GM21528 (cell line): ENCODE measurements around the gene ZNF587.
A peak's percentile ranks its signal among the peaks of the same experiment; 100 is the strongest.
"Not testable (repeated sequence)": the region's sequence is repeated elsewhere in the genome, so short reads cannot be mapped to it uniquely, and the experiment has no call there.

Source experiments
- ATAC-seq: cut with Tn5 transposase; IDR thresholded peaks from one replicate; pipeline ENCODE4 v1.9.1; 2021; ENCODE audit warnings: mild to moderate bottlenecking, moderate library complexity; ENCODE audit not compliant: unreplicated experiment, low FRiP score

Gene ZNF587

DNA sequence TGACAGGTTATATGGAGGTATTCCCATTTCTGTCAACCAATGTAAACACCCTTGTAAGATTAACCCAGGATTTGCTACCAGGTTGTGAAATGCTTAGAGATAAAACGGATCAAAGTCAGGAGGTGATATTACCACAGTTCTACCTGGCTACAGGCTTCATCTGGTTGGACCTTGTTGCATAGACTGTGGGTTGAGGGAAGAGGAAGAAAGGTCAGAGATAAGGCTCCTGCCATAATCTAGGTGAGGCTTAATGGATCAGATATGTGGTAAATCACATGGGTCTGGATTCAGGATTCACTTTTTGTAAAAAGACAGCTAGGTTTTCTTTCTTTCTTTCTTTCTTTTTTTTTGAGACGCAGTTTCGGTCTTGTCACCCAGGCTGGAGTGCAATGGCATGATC, 28.2 kb upstream of the ZNF587 start:
- not testable (repeated sequence) for ATAC-seq

DNA sequence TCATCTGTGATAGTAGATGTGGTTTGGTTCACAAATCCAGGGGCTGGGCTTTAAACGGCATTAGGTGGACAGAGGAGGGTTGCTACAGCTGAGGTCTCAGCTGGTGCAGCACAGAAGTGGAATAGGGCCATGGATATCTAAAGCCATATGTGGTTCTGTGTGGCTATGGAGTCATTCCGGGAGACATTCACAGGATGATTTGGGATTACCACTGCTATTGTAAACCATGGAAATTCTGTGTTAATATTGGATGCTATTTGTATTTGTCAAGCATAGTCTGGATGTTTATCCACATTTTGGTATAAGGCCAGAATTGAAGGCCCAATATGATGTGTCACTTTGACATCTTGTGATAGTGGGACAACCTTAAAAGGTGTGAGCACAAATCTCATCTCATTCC, 26.5 kb upstream of the ZNF587 start:
- not testable (repeated sequence) for ATAC-seq

DNA sequence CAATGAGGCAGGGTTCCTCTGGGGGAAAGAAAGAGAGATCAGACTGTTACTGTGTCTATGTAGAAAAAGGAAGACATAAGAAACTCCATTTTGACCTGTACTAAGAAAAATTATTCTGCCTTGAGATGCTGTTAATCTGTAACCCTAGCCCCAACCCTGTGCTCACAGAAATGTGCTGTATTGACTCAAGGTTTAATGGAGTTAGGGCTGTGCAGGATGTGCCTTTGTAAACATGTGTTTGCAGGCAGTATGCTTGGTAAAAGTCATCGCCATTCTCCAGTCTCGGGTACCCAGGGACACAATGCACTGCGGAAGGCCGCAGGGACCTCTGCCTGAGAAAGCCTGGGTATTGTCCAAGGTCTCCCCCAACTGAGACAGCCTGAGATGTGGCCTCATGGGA, 26.1 kb upstream of the ZNF587 start:
- not testable (repeated sequence) for ATAC-seq

DNA sequence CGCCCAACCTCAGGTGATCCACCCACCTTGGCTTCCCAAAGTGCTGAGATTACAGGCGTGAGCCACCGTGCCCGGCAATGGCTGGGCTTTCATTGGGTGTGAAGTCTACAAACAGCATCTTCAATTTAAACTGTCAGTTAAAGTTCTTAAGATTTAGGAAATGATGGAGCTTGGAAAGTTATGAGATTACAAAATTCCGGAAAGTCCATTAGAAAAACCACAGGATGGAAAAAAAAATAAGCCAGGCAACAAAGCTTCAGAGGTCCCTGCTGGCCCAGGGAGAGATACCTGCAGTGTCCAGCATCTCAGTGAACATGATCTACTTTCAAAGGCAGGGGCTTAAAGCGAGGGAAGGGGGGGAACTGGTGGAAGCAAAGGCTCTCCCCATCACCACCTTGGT, 24.1 kb upstream of the ZNF587 start:
- no peak for ATAC-seq

DNA sequence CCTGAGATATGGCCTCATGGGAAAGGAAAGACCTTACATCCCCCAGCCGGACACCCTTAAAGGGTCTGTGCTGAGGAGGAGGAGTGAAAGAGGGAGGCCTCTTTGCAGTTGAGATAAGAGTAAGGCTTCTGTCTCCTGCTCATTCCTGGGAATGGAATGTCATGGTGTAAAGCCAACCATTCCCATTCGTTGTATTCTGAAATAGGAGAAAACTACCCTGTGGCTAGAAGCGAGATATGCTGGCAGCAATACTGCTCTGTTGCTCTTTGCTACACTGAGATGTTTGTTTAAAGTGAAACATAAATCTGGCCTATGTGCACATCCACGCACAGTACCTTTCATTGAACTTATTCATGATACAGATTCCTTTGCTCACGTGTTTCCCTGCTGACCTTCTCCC, 20.3 kb upstream of the ZNF587 start:
- no peak for ATAC-seq

DNA sequence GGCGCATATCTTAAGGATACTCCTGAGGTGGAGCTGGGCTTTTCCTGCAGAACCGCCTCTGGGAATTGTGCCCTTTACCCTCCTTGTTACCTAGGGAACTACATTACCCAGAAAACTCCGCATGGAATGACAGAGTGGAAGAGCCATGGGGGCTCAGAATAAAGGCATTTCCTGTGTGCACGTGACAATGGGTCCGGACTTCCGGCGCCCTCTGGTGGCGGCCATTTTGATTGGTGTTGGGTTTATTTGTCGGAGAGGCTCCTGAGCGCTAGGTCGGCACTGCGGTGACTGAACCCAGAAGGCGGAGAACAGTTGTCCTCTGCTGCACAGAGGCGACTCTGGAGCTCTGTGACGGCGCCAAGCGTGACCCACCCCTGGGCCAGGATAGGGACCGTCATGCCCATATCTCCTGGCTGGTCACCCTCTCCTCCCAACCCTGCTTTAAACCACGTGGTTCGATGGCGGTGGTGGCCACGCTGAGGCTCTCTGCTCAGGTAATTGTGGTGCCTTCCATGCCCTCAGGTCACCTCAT, 19.5 kb upstream of the ZNF587 start, which contains the start of gene ZNF587B:
ZNF587B (plus strand) TSS at position 229 of the 532 bp plus-strand sequence; CDS start at position 459, 230 bp downstream.
- ATAC-seq: no peak

DNA sequence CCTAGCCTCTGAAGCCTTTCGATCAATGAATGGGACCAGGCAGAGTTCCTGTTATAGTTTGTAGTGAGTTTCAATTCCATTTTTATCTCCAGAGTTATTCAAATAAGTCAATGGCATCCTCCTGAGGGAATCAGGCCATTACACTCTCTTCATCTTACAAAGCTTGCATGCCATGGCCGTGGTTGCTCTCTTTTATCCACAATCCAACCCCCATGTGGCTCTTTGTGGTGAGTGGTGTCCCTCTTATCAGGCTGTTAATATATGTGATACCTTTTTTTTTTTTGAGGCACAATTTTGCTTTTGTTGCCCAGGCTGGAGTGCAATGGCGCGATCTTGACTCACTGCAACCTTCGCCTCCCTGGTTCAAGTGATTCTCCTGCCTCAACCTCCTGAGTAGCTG, 12.7 kb upstream of the ZNF587 start:
- not testable (repeated sequence) for ATAC-seq

DNA sequence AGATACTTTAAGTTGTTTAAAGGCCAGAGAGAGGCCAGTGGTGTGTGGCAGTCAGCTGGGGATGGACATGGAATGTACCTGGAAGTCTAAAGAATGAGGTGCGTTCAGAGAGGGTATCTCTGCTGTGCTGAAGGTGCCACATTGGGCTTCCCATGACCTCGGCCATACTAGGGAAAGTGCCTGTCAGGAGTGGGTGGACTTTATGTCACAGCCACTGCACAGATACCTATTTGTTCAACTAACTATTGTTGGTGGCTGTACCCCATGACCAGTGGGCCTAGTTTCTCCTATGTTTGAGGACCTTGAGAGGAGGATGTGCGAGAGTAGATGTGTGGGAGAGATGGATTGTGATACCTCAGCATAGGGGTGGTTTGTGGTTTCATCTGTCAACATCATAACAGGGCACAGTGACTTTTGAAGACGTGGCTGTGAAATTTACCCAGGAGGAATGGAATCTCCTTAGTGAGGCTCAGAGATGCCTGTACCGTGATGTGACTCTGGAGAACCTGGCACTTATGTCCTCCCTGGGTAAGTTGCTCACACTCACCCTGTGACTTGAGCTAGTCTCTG, 11.0 kb upstream of the ZNF587 start:
- not testable (repeated sequence) for ATAC-seq

DNA sequence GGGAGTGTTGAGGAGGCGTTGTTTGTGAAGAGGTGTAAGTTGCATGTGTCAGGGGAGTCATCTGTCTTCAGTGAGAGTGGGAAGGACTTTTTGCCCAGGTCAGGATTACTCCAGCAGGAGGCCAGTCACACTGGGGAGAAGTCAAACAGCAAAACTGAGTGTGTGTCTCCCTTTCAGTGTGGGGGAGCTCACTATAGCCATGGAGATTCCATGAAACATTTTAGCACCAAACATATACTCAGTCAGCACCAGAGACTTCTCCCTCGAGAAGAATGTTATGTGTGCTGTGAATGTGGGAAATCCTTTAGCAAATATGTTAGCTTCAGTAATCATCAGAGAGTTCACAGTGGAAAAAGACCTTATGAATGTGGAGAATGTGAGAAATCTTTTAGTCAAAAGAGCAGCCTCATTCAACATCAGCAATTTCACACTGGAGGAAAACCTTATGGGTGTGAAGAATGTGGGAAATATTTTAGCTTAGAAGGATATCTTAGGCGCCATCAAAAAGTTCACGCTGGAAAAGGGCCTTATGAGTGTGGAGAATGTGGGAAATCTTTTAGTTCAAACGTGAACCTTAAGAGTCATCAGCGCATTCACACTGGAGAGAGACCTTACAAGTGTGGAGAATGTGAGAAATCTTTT, 8.4 kb upstream of the ZNF587 start:
- no peak for ATAC-seq

DNA sequence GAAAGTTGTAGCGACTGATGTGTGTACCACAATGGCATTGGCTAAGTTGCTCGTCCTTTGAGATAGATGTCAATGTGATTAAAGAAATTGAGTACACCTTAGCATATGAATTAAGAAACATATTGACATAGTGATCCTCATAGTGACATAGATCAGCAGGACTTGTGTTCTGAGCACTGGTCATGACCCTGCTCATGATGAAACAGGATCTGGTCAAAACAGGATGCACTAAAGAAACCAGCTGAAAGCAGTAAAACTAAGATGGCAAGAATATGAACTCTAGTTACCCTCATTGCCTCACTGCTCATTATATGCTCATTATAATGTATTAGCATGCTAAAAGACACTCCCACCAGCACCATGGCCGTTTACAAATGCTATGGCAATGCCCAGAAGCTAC, 2.5 kb upstream of the ZNF587 start:
- not testable (repeated sequence) for ATAC-seq

DNA sequence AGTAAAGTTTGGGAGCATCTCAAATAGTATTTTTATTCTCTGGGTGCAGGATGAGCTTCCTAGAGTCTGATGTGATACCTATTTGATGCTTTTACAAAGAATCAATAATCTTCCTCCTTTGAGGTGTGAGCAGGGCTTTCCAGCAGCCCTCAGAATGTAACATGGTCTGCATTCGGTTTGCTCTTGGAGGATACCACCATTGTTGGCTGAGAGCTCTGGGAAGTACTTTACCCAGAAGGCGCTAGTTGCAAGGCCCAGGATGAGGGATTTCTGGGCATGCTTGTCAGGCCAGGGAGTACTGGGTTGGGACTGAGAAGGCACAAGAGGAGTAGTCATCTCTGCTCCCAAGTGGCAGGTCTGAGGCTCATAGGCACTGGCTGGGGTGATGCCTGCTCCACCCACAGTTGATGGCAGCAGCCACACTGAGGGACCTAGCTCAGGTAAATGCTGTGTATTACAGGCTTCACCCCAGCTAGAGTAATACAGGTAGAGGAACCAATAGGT, 445 bp upstream of the ZNF587 start:
- ATAC-seq: peak; percentile 44

DNA sequence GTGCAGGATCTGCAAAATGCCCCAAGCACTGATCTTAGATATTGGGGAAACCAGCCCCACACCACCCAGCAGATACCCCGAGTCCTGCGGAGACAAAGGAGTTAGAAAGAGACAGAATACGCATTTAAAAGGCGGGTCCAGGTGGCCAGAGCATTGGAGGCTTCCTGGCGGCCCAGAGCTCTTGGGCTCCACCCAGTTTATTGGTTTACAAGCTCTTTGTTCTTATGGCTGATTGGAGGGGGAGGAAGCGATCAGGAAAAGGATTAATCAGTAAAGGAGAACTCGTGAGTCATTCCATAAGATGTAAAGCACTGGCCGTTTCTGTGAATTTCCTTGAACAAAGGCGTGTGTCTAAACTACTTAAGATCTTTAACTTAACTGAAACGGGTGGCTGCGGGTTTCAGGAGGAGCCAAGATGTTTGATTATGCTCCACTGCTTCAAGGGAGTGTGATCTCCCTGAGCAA, 926 bp downstream of the ZNF587 start:
- ATAC-seq: no peak

DNA sequence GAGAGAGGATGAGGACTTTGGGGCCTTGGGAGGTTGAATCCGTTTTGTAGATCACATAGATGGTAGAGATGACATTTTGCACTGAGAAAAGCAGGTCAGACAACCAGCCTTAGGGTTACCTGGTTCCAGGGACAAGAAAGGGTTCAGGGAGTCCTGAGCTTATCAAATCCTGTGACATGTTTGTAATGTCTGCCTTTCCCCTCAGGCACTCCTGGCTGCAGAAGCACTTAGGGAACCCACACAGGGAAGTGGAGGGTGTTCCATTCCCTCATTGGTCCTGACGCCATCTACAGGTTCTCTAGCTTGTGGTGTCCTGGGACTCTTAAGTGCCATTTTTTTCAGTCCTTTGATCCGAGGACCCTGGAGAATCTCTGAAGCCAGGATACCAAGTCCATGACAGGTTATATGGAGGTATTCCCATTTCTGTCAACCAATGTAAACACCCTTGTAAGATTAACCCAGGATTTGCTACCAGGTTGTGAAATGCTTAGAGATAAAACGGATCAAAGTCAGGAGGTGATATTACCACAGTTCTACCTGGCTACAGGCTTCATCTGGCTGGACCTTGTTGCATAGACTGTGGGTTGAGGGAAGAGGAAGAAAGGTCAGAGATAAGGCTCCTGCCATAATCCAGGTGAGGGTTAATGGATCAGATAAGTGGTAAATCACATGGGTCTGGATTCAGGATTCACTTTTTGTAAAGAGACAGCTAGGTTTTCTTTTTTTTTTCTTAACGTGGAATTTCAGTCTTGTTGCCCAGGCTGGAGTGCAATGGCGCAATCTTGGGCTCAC, 2.3 kb downstream of the ZNF587 start:
- not testable (repeated sequence) for ATAC-seq

DNA sequence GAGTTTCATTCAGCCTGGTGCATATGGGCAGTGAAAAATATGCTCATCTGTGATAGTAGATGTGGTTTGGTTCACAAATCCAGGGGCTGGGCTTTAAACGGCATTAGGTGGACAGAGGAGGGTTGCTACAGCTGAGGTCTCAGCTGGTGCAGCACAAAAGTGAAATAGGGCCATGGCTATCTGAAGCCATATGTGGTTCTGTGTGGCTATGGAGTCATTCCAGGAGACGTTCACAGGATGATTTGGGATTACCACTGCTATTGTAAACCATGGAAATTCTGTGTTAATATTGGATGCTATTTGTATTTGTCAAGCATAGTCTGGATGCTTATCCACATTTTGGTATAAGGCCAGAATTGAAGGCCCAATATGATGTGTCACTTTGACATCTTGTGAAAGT, 4.5 kb downstream of the ZNF587 start:
- ATAC-seq: not testable (repeated sequence)

DNA sequence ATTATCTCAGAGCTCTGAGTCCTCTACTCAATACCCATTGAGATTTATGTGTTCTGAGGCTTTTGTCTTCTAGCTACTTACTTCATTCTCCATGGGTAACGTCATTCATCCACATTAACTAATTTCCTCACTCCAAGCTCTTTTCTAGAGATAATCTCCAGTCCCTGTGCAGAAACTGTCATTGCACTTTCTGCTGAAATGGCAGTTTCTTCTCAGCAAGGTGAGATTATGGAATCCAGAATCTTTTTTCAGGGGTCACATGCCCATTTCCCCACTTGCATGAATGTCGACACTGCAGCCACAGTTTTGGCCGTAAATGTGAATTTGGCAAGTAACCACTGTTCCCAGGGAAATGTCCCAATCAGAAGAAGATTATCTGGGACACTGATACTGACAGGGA, 12.7 kb downstream of the ZNF587 start:
- ATAC-seq: not testable (repeated sequence)

DNA sequence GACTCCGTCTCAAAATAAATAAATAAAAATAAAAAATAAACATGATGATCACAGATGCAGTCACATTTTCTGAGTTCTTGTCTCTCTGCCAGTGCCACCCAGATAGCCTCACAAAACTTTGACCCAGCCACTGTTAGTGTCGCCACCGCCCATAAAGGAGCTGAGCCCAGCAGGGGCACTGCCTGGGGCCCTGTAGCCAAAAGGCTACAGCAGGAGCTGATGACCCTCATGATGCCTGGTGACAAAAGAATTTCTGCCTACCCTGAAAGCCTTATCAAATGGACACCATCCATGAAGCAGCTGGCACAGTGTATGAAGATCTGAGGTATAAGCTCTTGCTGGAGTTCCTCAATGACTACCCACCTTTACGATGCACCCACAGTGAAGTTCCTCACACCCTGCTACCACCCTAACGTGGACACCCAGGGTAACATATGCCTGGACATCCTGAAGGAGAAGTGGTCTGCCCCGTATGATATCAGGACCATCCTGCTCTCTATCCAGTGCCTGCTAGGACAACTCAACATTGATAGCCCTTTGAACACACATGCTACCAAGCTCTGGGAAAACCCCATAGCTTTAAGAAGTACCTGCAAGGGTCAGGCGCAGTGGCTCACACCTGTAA, 18.3 kb downstream of the ZNF587 start:
- no peak for ATAC-seq

DNA sequence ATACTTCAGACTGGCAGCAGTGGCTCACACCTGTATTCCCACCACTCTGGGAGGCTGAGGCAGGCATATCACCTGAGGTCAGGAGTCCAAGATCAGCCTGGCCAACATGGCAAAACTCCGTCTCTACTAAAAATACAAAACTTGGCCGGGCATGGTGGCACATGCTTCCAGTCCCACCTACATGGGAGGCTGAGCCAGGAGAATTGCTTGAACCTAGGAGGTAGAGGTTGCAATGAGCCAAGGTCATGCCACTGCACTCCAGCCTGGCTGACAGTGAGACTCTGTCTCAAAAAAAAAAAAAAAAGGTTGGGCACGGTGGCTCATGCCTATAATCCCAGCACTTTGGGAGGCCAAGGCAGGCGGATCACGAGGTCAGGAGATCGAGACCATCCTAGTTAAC, 20.0 kb downstream of the ZNF587 start:
- ATAC-seq: not testable (repeated sequence)

DNA sequence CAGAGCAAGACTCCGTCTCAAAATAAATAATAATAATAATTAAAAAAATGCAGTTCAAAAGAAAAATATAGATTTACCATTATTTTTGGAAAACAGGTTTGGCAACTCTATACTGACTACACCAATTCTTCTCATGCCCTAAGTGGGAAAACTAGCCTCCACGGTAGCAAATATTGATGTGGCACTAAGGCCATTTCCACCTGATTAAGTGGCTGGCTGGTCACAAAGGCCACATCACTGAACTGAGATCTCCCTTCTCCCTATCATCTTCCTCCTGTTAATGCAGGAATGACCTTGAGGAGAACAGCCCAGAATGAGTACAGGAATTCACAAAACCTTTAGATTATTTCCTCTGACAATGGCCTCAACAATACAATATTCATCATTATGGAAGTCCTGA, 20.6 kb downstream of the ZNF587 start:
- no peak for ATAC-seq

DNA sequence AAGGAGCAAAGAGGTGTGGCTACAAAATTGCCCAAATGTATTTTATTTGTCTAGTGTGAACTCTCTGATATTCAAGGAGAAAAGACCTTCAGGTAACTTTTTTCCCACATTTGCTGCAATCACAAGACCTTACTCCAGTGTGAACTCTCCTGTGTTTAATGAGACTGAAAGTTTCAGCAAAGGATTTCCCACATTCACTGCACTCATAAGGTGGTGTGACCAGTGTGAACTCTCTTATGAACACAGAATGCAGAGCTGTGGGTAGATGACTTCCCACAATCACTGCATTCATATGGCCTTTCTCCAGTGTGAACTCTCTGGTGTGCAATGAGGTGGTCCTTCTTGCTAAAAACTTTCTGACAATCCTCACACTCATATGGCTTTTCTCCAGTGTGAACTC, 22.8 kb downstream of the ZNF587 start:
- ATAC-seq: no peak
